RPMI7951 (cell line): ENCODE results near the gene WNT6. TPM values are rescaled to one million over a fixed set of nuclear protein-coding genes. Genes with fewer than 3 reads are reported as not detected.
"Not testable (repeated sequence)": the region's sequence is repeated elsewhere in the genome, so short reads cannot be mapped to it uniquely, and the experiment has no call there.

Source experiments
- DNase-seq: peaks from one replicate; pipeline ENCODE4 v3.0.0-alpha.2; 2012; ENCODE audit warnings: low read depth
- total RNA-seq: library from RNA; depleted of rRNA; stranded (reverse); fragments of >200 nt; shearing (Covaris generic); gene quantifications from 2 replicates; pipeline ENCODE4 v1.2.3, GENCODE V29; 2014

Gene WNT6
- total RNA-seq, 1 experiment from 2014 or later, result 4.2 TPM

DNA sequence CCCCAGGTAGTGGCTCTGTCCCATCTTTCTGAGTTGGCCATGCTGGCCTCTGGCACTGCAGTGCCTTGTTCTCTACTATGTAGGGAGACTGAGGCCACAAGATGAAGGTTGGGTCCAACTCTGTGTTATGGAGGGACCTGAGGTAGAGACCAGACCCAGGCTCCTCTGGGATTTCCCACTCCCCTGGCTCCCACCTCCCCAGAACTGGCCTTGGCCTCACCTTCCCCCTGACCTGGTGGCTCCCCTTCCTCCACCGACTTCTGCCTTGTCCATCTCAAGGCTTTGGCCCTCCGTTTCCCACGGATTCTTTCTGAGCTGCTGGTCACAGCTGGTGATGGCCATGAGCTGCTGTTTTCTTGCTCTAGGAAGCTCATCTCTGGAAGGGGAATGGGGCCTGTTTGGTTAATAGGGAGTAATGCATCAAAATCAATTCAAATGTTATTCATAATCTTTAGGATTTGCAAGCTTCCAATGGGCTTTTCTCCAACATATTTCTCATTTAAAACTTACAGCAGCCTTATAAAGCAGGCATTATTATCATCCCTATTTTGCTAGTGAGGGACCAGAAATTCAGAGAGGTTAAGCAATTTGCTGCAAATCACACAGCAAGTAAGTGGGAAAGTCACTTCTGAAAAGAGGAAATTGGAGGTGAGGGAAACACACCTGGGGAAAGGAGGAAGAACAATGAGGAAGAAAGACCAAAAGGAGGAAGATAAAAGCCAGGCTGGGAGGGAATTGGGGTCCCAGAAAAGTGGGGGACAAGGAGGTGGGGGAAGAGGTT lies 28.9 kb upstream of the WNT6 start:
- DNase-seq, result no peak

DNA sequence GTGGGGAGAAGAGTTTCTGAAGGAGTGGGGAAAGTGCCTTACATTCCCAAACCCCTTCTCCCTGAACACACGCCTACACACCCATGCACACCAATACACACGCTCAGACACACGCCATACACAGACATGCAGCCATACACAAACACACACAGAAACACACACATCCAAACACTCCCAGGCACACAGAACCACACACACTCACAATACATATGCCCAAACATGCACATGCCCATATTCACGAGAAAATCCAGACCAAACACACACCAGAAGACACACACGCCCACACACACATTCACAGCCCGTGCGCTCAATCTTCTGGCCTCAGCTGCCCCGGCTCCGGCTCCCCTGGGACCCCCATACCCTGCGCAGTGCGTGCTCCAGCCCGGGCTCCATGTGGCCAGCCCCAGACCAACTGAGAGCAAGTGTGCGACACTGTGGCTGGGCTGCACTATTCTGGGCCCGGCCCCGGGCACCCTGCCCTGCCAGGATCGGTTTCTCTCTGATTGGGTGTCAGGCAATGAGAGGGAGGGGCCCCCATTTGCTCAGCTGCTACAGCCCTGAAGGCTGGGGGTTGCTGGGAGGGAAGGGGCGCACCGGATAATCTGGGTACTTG lies 28.1 kb upstream of the WNT6 start, which contains the start of gene PRKAG3:
TSS of gene PRKAG3 (minus strand) at position 426 of the 613 bp plus-strand sequence.
- DNase-seq, result no peak

DNA sequence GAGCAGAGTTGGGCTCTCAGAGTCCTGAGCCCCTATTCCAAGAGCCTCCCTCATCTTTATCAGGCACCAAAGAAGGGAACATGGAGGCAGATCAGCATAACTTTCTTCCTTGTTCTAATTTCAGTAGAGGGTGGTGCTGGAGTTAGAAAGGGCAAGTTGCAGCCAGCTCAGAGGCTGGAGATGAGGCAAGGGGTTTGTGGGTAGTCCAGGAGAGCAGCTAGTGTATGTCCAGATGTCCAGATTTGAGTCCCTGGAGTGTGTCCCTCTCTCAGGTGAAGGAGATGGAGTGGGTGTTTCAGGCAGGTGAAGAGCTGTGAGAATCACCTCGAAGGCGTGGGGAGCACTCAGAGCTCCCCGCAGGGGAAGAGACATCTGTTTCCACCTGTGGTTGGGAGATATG lies 27.5 kb upstream of the WNT6 start:
- no peak for DNase-seq

DNA sequence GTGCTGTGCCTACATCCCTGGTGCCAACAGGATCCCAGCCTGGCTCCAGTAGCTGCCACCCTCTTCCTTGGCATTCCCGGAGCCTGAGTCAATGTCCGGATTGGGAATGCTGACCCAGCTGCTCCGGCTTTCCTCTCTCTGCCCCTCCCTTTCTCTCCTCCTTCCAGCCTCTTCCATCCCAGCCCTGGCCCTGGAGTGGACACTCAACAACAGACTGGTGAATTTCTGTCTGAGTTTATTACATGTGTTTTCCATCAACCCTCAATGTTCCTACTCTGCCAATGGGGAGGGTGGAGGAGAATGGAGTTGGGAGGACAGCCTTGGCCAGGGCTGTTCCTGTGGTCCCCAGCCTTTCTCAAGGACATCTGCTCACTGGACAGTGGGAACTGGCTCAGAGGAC lies 27.1 kb upstream of the WNT6 start:
- DNase-seq, result peak; percentile 75

DNA sequence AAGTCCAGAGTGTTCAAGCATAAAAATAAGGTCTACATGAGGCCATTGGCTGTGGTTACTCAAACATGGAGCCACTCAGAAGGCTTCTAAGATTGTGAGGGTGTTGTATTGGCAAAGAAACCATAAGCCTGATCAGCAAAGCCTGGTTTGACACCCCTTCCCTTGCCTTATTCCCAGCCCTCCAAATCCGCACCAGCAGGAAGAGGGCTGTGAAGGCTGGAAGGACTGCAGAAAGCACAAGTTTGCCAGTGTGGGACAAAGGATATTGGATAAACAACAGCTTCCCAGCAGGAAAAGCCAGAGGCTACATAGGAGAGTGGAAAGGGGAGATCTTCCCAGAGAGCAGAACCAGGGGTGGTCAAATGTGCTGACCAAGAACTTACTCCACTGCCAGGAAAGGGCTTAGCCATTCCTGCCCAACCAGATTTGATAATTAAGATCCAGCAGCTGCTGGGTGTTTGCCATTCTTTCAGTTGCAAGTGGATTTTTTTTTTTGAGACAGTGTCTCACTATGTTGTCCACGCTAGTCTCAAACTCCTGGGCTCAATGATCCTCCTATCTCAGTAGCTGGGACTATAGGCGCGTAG lies 26.5 kb upstream of the WNT6 start:
- no peak for DNase-seq

DNA sequence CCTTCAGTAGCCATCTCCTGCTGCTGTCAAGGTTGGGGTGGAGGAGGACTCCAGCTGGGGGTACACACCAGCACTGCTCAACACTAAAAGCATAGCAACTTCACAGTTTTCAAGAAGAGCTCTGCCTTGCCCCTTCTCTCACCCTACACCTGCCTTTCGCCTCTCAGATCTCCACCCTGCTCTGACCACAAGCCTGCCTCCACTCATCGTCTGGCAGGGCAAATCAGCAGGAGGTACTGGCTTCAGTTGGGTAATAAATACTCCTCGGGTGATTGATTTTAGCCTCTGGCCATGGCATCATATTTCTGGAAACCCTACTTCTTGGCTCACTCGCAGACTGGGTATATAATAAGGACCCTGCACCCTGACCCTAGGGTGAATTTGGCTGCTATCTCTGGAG lies 24.9 kb upstream of the WNT6 start:
- no peak for DNase-seq

DNA sequence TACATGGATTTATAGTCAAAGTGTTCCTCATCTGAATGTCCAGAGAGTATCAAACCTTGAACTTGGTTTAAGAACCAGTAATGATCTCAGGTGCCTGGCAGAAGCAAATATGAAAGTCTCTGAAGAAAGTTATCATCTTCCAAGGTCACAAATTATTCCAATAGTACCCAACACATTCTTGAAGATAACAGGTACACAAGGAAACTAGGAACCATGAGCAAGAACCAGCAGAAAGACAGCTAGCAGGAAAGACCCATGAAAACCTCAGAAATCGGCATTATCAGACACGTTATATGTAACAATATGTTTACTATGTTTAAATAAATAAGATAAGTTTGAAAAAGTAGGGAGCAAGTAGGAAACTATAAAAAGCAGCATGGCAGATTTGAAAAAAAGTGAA lies 22.1 kb upstream of the WNT6 start:
- DNase-seq, result no peak

DNA sequence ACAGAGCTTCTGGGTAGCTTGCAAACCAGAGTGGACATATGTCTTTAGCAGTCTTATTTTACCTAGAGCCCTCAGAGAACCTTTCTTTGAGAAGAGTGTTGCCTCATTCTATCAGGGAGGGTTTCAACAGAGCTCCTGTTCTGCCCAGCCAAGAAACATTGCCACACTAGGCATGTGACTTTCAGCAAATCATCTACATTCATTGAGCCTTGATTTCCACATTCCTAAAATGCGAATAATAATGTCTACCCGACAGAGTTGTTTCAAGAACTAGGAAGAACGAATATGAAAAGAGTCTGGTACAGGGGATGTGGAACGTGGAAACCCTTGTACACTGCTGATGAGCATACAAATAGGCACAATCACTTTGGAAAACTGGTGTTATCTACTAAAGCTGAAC lies 20.2 kb upstream of the WNT6 start:
- DNase-seq, result no peak

DNA sequence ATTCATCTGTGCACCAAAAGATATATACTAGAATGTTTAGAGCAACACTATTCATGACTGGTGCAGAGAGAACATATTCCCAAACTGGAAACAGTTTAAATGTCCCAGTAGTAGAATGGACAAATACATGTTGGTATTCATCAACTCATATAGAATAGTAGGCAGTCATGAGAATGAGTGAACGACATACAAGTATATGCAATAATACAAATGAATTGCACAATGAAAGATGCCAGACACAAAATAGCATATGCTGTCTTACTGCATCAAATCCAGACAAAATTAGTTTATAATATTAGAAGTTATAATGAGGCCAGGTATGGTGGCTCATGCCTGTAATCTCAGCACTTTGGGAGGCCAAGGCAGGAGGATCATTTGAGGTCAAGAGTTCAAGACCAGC lies 19.7 kb upstream of the WNT6 start:
- DNase-seq, result no peak

DNA sequence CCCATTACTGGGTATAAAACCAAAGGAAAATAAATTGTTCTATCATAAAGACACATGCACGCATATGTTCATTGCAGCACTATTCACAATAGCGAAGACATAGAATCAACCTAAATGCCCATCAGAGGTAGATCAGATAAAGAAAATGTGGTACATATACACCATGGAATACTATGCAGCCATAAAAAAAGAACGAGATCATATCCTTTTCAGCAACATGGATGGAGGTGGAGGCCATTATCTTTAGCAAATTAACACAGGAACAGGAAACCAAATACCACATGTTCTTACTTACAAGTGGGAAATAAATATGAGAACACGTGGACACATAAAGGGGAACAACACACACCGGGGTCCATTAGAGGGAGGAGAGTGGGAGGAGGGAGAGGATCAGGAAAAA lies 15.3 kb upstream of the WNT6 start:
- not testable (repeated sequence) for DNase-seq

DNA sequence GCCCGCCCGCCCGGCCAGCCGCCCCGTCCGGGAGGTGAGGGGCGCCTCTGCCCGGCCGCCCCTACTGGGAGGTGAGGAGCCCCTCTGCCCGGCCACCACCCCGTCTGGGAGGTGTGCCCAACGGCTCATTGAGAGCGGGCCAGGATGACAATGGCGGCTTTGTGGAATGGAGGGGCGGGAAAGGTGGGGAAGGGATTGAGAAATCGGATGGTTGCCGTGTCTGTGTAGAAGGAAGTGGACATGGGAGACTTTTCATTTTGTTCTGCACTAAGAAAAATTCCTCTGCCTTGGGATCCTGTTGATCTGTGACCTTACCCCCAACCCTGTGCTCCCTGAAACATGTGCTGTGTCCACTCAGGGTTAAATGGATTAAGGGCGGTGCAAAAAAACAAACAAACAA lies 12.6 kb upstream of the WNT6 start:
- not testable (repeated sequence) for DNase-seq

DNA sequence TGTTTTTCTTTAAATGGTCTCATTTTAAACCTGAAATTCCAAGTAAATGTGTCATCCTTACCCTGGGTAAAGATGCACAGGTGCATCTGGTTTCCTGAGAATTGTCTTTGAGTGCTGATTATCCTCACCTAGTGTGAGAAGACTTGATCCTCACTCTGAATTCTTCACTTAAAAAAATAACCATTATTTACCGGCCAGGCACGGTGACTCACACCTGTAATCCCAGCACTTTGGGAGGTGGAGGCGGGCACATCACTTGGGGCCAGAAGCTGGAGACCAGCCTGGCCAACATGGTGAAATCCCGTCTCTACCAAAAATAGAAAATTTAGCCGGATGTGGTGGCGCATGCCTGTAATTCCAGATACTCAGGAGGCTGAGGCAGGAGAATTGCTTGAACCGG lies 9.9 kb upstream of the WNT6 start:
- DNase-seq, result peak; percentile 73

DNA sequence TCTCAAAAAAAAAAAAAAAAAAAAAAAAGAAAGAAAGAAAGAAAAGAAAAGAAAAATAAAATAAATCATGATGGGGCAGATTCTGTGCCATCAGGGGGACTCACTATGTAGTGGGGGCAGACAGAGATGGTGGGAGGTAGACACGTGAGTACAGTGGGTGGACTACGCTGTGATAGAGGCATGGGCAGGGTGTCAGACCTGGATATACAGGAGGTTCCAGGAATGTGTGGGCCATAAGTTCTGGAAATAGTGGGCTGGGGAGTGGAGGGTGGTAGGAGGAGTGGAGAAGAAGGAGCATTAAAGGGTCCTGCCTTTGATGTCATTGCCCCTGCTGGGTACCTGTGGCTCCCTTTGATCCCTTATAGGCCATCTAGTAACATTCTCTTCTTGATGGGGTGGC lies 8.8 kb upstream of the WNT6 start:
- DNase-seq, result no peak

DNA sequence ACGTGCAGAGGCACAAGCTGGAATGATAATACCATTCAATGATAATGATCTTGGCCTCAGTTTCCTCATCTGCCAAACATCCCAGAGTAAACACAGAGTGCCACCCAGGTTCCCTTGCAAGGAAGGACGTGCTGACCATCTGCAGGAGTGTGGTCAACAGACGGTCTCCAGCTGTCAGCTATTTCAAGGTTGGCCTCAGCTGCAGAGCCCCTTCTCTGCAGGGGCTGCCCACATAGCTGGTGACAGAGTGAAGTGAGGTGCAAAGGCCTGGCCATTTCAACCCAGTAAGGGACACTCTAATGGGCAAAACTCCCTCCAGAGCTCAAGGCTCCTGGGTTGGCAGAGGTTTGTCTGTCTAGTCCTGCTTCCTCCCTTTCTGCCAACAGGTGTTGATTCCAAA lies 8.3 kb upstream of the WNT6 start:
- DNase-seq, result no peak

DNA sequence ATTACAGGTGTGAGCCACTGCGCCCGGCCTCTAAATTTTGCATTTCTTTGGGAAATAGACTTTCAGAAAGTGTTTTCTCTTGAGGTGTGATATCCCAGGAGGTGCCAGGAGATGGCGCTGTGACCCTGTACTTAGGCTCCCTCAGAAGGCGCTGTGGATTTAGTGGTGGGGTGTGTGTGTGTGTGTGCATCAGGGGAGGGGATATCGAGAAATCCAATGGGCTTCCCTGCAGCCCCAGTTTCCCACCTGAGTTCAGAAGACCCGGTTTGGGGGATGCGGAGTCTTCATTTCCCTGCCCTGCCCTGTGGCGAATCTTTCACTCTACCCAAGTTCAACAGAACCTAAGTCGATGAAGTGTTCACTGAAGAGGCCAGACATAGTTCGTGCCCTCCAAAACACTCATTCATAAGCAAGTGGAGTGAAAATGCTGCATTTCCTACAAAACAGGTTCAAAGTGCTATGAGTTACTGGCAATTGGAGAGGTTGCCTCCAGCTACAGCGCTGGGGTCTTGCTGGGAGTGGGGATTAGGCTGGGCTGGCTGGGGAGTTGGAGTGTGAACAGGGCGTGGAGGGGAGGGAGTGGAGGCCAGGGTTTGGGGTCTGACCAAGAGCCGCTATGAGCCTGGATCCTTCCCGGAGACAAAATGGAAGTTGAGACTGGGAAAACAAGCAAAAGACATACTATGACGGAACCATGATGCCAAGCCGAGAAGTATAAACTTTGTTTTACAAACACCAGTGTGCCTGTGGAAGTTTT lies 6.5 kb upstream of the WNT6 start:
- peak; percentile 66 for DNase-seq

DNA sequence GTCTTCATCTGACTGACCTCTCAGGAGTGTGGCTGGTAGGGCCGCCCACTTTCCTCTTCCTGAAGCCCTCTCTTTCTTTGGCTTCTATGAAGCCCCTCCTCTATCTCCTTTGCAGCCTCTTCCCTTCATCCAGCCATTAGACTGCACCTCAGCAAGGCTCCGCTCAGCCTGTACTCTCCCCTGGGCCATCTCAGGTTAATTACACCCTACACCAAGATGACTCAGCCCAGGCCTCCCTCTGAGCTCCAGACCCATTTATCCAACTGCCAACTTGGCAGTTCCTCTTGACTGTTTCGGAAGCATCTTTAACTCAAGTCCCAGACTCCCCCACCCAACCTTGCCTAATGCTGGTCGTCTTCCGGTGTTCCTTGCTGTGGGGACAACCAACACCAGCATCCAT lies 5.8 kb upstream of the WNT6 start:
- DNase-seq, result peak; percentile 84

DNA sequence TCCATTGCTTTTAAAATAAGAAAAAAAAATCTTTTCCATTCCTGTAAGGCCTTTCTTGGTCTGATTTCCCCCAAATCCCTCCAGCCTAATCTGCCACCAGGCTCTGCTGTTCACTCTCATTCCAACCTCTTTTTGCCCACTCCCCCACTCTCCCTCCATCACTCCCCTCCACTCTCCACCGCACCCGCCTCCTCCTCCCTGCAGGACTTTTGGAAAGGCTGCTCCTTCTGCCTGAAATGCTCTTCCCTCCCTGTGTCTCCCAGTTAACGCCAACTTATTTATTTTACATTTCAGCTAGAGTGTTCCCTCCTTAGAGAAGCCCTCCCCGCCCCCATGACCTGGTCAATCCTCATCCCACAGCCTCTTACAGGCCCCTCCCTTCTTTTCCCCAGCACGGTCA lies 4.7 kb upstream of the WNT6 start:
- DNase-seq, result no peak

DNA sequence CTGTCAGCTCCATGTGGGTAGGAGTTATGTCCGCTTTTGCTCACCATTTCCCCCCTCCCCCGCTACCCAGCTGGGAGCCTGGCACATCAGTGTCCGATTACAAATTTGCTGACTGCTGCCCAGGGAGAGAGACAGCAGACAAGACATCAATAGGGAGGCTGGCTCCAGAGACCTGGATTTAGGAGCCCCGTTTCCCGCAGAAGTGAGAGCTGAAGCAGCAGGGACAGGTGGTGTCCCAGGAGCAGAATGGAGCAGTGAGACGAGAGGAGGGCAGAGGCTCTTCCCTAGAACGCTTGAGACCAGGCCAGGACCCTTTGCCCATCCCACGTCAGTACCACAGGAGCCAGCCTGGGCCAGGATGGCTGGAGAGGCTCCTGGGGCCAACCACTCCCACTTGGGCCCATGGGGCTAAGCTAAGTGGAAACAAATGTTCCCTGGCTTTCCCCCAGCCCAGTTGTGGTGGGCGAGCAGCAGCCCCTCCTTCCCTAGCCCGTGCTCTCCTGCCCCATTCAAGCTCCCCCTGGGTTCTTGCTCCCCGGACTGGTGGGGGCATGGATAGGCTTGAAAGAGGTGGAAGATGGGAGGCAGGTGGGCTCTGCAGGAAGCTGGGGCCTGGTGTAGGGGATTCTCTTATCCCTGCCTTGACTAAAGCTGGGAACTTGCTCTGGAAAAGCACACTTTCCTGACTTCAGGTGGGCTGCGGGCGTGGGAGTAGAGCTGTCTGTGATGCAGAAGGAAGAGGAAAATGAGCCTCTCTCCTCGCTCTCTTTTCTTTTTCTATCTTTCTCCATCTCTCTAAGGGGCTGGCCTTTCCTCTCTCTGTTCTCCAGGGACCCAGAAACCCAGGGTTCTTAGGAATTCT lies 4.1 kb upstream of the WNT6 start:
- DNase-seq, result no peak

DNA sequence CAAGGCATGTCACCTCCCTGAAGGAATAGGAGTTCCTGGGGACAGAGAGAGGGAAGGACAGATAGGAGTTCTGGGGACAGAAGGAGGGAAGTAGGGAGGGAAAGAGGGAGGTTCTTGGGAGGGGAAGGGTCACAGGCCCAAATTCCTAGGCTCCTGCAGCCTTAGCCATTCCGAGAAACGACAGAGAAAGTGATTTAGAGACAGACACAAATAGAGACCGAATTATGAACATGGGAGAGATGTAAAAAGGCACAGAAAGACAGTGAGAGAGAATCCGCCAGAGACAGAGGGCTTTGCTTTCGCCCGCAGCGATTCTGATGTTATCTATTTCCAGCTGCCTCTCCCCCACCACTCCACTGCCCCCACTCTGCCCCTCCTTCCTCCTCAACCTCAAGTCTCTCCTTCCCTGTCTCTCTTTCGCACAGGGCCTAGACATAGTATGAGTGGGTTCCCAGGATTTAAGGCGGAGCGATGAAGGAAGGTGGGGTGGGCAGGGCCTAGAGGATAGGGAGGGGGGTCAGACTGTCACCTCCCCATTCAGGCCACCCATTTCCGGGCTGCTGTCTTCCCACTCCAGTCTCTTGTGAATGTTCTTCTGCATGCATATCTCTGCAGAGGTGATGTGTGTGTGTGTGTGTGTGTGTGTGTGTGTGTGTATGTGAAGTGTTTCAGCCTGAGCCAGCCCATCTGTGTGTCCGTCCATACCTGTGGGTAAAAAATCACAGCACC lies 3.3 kb upstream of the WNT6 start:
- DNase-seq, result peak; percentile 43

DNA sequence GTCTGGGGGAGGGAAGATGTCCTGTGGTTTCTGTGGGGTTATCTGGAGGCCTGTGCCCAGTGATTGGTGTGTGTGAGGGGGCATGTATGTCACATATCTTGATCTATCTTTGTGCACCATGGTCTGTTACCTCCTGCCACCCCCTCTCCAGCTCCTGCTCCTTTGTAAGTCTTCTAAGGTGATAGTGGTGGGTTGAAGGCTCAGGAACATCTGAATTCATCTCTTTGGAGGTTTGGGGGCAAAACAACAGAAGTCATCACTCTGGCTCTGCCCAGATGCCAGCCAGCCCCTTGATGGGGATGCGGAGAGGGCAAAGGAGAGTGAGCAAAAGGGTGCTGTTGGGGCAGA lies 2.7 kb upstream of the WNT6 start:
- no peak for DNase-seq
